ENCODE measurements around the gene PGAP3.

PGAP3 gene

DNA sequence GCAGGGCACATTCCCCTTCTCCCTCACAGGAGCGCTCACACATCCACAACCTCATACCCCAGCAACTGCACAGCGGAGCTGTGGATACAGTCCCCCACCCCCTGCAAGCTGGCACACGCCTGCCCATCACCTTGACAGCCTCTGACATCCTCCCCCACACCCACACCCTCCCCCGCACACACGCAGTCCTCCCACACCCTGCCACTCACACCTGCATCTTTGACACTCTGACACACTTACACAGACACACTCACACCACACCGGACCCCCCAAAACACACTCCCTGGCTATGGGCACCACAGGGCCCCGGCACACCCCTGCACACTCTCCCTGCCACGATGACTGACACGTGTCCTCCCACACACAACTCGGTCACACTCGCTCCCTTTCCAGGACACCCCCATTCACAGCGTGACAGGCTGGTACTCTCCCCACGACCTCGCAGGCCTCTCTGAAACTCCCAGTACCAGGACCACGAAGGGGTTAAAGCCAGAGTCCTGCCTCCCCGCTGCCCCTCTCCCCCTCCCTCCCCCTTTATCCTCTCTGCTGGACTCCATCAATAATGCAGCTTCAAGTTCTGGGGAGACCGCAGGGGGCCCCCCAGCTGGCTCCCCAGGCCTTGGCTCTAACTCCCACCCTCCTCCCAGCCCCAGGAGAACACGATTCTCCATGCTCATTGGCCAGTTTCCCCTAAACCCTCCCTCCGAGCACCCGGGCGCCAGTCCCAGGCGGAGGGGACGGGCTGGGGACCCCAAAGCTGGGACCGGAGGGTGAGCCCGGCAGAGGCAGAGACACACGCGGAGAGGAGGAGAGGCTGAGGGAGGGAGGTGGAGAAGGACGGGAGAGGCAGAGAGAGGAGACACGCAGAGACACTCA lies 61.4 kb downstream of the PGAP3 start, which contains the start of gene PPP1R1B:
TSS of gene PPP1R1B (plus strand) at position 782 of the 876 bp plus-strand sequence. CDS start 441 bp downstream, outside the sequence.
- in situ Hi-C loops (cut with HindIII; ENCODE audit: low sequenced_read_pairs), result no loop called here

DNA sequence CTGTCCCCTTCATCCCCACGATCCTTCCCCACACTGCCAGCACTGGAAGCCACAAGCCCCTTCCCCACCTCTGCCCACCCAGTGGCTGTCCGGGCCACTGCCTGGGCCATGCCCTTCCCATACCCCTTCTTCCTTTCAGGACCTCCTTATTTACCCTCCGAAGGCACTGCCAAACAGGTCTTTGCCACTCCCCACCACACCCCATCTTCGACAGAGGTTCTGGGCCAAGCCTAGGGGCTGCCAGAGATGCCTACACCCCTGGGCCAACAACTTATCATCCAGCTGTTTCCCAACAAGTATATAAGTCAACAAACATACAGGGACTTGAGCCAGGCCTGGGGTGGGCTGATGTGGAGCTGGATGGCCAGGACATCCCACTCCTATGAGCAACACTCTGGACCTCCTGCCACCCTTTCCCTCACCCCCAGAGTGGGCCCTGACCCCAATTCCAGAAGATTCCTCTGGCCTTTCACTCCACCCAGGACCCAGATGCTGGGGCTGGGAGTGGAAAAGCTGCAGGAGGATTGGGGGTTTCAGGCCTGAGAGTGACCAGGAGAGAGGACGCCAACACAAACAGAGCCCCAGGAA lies 62.6 kb downstream of the PGAP3 start:
- in situ Hi-C loops (cut with HindIII; ENCODE audit: low sequenced_read_pairs), result no loop called here

DNA sequence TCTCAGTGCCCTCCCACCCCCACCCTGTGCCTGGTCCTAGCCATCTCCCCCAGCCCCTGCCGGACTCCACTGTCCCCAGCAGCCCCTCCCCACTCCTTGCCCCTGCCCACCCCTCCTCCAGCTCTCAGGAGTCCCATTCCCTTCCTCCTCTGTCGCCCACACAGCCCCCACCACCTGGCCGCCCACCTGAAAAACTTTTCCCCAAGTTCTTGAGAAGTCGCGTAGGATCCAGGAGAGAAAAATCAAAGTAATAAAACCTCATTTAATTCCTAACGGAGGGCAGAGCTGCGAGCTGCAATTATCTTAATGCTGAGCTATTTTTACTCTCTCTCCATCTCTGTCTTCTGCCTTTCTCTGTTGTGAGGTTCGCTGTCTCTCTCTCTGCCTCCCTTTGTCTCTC lies 63.5 kb downstream of the PGAP3 start:
- in situ Hi-C loops (cut with HindIII; ENCODE audit: low sequenced_read_pairs), result no loop called here

DNA sequence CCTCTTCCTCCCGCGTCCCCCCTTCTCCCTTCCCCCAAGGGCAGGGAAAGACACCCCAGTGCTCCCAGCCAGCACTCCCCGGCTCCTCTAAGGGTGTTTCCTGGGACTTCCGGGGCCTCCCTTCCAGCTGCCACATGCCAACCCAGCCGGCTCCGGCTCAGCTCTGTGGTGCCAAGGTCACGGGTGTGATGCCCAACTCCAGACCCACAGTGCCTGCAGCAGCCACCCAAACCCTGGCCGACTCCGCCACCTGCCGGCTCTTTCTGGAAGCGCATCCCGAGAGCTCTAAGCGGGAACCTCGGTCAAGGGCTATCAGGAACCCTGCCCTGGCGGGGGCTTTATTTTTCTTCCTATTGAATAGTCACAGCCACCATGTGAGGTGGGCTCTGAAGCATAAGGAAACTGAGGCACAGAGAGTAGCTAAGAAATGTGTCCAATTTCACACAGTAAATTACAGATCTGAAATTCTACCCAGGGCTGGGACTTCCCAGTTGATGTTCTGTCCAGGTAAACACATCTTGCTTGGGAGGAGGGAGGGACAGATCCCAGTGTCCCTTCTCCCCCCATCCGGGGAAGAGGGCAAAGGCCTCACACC lies 64.4 kb downstream of the PGAP3 start:
- in situ Hi-C loops (cut with HindIII; ENCODE audit: low sequenced_read_pairs), result no loop called here

DNA sequence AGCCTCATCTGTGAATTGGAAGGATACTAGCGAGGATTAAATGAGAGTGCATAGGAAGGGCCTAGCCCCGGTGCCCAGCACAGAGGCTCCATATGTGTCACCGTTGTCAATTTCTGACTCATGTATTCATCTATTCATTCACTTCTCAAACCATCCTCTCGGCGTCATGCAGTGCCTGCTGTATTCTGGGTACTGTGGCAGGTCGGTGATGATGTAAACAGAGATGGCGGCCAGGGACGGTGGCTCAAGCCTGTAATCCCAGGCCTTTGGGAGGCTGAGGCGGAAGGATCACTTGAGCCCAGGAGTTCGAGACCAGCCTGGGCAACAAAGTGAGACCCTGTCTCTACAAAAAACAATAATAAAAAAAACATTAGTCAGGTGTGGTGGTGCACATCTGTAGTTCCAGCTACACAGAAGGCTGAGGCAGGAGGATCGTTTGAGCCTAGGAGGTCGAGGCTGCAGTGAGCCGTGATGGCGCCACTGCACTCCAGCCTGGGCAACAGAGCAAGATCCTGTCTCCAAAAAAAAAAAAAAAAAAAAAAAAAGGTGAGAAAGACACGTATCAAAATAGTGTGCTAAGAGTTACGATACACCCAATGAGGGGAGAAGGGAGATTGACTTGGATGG lies 65.4 kb downstream of the PGAP3 start:
- in situ Hi-C loops (cut with HindIII; ENCODE audit: low sequenced_read_pairs), result no loop called here

DNA sequence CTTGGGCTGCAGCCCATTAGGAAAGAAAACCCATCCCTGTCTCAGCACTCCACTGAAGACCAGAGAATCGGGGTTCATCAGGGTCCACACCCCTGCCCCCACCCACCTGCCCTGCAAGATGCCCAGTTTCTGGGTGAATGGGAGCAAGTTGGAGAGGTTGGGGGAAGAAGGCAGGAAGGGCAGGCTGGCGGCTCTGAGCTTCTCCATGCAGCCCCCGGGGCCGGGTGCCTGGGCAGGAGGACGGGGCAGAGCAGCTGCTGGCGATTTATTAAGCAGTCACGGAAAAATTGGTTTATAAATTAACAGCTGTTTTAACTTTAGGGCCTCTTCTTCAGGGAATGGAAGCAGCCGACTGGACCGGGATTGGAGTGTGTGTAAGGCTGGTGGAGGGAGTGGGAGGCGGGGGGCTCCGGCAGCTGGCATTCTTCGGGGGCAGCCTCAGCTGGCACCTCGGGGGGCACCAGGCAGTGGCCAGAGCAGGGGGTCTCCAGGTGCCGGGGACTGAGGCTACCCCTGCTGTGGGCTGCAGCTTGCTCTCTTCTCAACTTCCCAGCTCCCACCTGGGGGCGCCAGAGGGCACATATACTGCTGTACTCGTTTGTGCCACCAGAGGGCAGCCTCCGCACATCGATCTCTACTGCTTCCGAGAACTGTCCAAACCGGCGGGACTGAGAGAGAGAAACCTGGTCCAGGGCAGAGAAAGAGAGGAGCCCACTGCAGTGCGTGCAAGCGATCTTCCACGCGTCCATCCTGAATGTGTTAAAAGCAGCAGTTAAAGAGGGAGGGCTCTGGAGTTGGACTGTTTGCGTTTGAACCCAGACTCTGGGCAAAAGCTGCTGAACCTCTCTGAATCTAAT lies 66.1 kb downstream of the PGAP3 start:
- in situ Hi-C loops (cut with HindIII; ENCODE audit: low sequenced_read_pairs), result no loop called here
